ENCODE results near the gene GATA5. TPM values are rescaled to one million over a fixed set of nuclear protein-coding genes. Genes with fewer than 3 reads are reported as not detected.

Gene GATA5
- total and polyA plus RNA-seq, 2 donors (not counting 3 experiments of a cell fraction or from before 2014, with no cell fraction given) = not detected

- no peak for DNase-seq (ENCODE audit: low read depth, low spot score)
- ChIA-PET CTCF (no interaction called here), POLR2A (no interaction called here)
- no peak overlapping the region for H3K4me2 ChIP-seq (ENCODE audit: insufficient read depth, low read length)
- no peaks in the 10 kb centered on the region for H3K9me3 ChIP-seq (replicated peaks; ENCODE audit: control insufficient read depth, insufficient read depth, low read length)
- BruUV-seq (replicated peaks) = no TSS peak
- H3K27me3 ChIP-seq (ENCODE audit: control insufficient read depth in 2 of 2, insufficient read depth in 2 of 2, low read length in 2 of 2) = no peaks in the 10 kb centered on the region
- TF ChIP-seq POLR2AphosphoS5 (IDR thresholded peaks at IDR 0.05; ENCODE audit: insufficient read depth, low read depth, low read length) (no peak), CTCF (IDR thresholded peaks at IDR 0.05; ENCODE audit: extremely low read depth in 1 of 2, insufficient read depth in 1 of 2, low read depth in 1 of 2, low read length in 2 of 2) (no peak), POLR2A (IDR thresholded peaks at IDR 0.05; ENCODE audit: low read depth, low read length) (no peak), MAX (IDR thresholded peaks at IDR 0.05; ENCODE audit: insufficient read depth, insufficient read length) (no peak), FOS (IDR thresholded peaks at IDR 0.05; ENCODE audit: borderline replicate concordance, insufficient read depth, low read length) (no peak), GATA2 (IDR thresholded peaks at IDR 0.05; ENCODE audit: insufficient read depth, insufficient read length, low read depth, low read length) (no peak), JUN (IDR thresholded peaks at IDR 0.05; ENCODE audit: borderline replicate concordance, insufficient read depth, insufficient read length, low read depth) (no peak), EZH2 (IDR thresholded peaks at IDR 0.05; ENCODE audit: borderline replicate concordance, low read depth, low read length, severe bottlenecking) (no peak), MYC (IDR thresholded peaks at IDR 0.05; ENCODE audit: low read depth, low read length) (no peak)
- no peaks in the 10 kb centered on the region for H4K20me1 ChIP-seq (replicated peaks; ENCODE audit: control insufficient read depth, extremely low read depth, insufficient read depth, low read length)
- no peaks in the 10 kb centered on the region for H3K79me2 ChIP-seq (ENCODE audit: control insufficient read depth, insufficient read depth, low read length)
- H3K9me1 ChIP-seq (replicated peaks; ENCODE audit: control insufficient read depth, extremely low read depth, insufficient read depth, low read length) = no peaks in the 10 kb centered on the region
- no peak overlapping the region for H2AFZ ChIP-seq (ENCODE audit: low read depth, low read length)
- no peak overlapping the region for H3K9ac ChIP-seq (replicated peaks; ENCODE audit: extremely low read depth, insufficient read depth, low read length)
- H3K4me3 ChIP-seq (replicated peaks in 1 of 3; ENCODE audit: insufficient read depth in 1 of 3, low read depth in 1 of 3, low read length in 3 of 3) = no peak overlapping the region
- FAIRE-seq = no peak
- intact Hi-C loops (cut with micrococcal nuclease) = no loop called here
- no peaks in the 10 kb centered on the region for H3K4me1 ChIP-seq (ENCODE audit: control insufficient read depth, extremely low read depth, insufficient read depth, low read length)
- dilution Hi-C loops (cut with MboI; ENCODE audit: extremely low pct_ligation_motif_present, low sequenced_read_pairs) = no loop called here
- H3K27ac ChIP-seq (ENCODE audit: insufficient read depth, low read depth, low read length) = no peak overlapping the region
- no peaks in the 10 kb centered on the region for H3K36me3 ChIP-seq (ENCODE audit: control insufficient read depth in 2 of 2, extremely low read depth in 1 of 2, insufficient read depth in 2 of 2, low read length in 2 of 2)
These were observed 29.3 kb downstream of the GATA5 start for GRCh38 chr20:62446481-62446880.

Measured in endothelial cell of umbilical vein (primary cell).